ENCODE measurements around the gene SERPINI1. TPM values are rescaled to one million over a fixed set of nuclear protein-coding genes. Genes with fewer than 3 reads are reported as not detected.

Gene SERPINI1
- total and polyA plus RNA-seq, 4 donors, result 29.6 to 127 (median 74.9) TPM

DNA sequence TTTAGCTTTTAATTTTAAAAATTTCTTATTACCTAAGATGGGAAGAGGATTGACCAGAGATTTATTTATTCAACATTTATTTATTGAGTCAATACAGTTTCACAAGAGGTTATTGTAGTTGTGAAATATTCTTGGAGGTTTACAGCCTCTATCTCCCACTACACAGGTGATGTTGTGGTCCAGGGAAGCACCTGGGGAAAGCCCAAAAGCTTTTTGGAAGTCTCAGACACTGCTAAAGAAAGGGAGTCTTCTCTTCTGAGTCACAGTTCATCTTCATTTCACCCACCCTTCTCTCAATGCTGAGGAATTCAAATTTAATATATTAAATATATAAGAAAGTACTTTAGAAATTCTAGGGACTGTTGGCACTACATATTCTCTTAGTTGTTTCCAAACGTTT is 41.8 kb downstream of the SERPINI1 start:
- DNase-seq (ENCODE audit: low read depth in 4 of 6, low spot score in 6 of 6), result no peak
- 67% methylated on average over 1 of the region's 1 CpG for WGBS (ENCODE audit: insufficient coverage)
- Histone ChIP-seq H3K9me3 (ENCODE audit: control insufficient read depth, insufficient read depth, low read length) (no peaks in the 10 kb centered on the region), H3K4me3 (ENCODE audit: low read depth, low read length) (no peak overlapping the region), H3K27me3 (ENCODE audit: control insufficient read depth, insufficient read depth, low read length) (peaks cover 2% of the 10 kb centered on the region), H3K27ac (ENCODE audit: low read depth, low read length) (no peak overlapping the region), H3K4me1 (ENCODE audit: control insufficient read depth, insufficient read depth, low read length) (no peaks in the 10 kb centered on the region), H3K36me3 (ENCODE audit: control insufficient read depth, insufficient read depth, low read length) (no peaks in the 10 kb centered on the region)

- peak; percentile 24 to 78 (median 49) for DNase-seq (ENCODE audit: low read depth in 4 of 6, low spot score in 6 of 6)
- WGBS (ENCODE audit: insufficient coverage), result 40% methylated on average over 1 of the region's 2 CpGs
- H3K9me3 ChIP-seq (ENCODE audit: control insufficient read depth, insufficient read depth, low read length), result no peaks in the 10 kb centered on the region
- no peak overlapping the region for H3K27ac ChIP-seq (ENCODE audit: low read depth, low read length)
- H3K4me3 ChIP-seq (ENCODE audit: low read depth, low read length), result no peak overlapping the region
- no peaks in the 10 kb centered on the region for H3K36me3 ChIP-seq (ENCODE audit: control insufficient read depth, insufficient read depth, low read length)
- no peaks in the 10 kb centered on the region for H3K4me1 ChIP-seq (ENCODE audit: control insufficient read depth, insufficient read depth, low read length)
- no peaks in the 10 kb centered on the region for H3K27me3 ChIP-seq (ENCODE audit: control insufficient read depth, insufficient read depth, low read length)
These were observed 44.8 kb downstream of the SERPINI1 start for GRCh38 chr3:167780214-167780883.

- H3K4me1 ChIP-seq (ENCODE audit: control insufficient read depth, insufficient read depth, low read length), result no peaks in the 10 kb centered on the region
- H3K9me3 ChIP-seq (ENCODE audit: control insufficient read depth, insufficient read depth, low read length), result no peaks in the 10 kb centered on the region
- H3K4me3 ChIP-seq (ENCODE audit: low read depth, low read length), result no peak overlapping the region
- H3K27me3 ChIP-seq (ENCODE audit: control insufficient read depth, insufficient read depth, low read length), result no peaks in the 10 kb centered on the region
- WGBS (ENCODE audit: insufficient coverage), result 67% methylated on average over 1 of the region's 1 CpG
- H3K27ac ChIP-seq (ENCODE audit: low read depth, low read length), result no peak overlapping the region
- H3K36me3 ChIP-seq (ENCODE audit: control insufficient read depth, insufficient read depth, low read length), result no peaks in the 10 kb centered on the region
- DNase-seq (ENCODE audit: low read depth in 4 of 6, low spot score in 6 of 6), result peak in 5 of 6 donors; percentile 31 to 79 (median 60)
These were observed 48.3 kb downstream of the SERPINI1 start for GRCh38 chr3:167783781-167784180.

DNA sequence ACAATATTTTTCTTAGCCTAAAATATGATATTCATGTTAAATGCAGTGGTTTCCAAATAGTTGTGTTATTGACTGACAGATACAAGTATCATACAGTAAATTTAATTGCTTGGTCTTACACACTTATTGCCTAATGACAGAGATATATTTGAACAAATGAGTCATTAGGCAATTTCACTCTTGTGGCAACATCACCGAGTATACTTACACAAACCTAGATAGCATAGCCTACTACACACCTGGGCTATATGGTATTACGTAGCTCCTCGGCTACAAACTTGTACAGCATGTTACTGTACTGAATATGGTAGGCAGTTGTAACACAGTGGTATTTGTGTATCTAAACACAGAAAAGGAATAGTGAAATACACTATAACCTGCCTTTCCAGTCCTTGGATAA is 50.3 kb downstream of the SERPINI1 start:
- Histone ChIP-seq H3K4me1 (ENCODE audit: control insufficient read depth, insufficient read depth, low read length) (no peaks in the 10 kb centered on the region), H3K27ac (ENCODE audit: low read depth, low read length) (no peak overlapping the region), H3K4me3 (ENCODE audit: low read depth, low read length) (no peak overlapping the region), H3K27me3 (ENCODE audit: control insufficient read depth, insufficient read depth, low read length) (no peaks in the 10 kb centered on the region), H3K9me3 (ENCODE audit: control insufficient read depth, insufficient read depth, low read length) (no peaks in the 10 kb centered on the region), H3K36me3 (ENCODE audit: control insufficient read depth, insufficient read depth, low read length) (no peaks in the 10 kb centered on the region)
- no peak for DNase-seq (ENCODE audit: low read depth in 4 of 6, low spot score in 6 of 6)
- no CpG with 5 or more reads among the region's 3 CpGs for WGBS (ENCODE audit: insufficient coverage)

GRCh38 chr3:167787440-167787839 is 51.9 kb downstream of the SERPINI1 start:
- 0% methylated on average over 1 of the region's 4 CpGs for WGBS (ENCODE audit: insufficient coverage)
- no peak overlapping the region for H3K27ac ChIP-seq (ENCODE audit: low read depth, low read length)

DNA sequence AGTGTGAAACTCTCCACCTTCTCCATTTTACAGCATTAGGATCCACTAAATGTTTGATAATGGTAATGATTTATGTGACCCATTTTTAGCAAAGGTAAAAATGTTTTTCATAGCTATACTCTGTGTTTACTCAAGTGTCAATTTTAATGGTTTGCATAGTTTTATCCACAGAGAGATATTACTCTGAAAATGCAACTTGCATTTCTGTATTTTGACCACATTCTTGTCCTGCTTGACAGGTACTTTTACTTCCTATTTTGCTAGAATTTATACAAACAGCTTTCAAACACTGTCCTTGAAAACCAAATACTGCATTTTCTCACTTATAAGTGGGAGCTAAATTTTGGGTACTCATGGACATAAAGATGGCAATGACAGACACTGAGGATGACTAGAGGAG is 62.9 kb downstream of the SERPINI1 start:
- no peaks in the 10 kb centered on the region for H3K36me3 ChIP-seq (ENCODE audit: control insufficient read depth, insufficient read depth, low read length)
- H3K9me3 ChIP-seq (ENCODE audit: control insufficient read depth, insufficient read depth, low read length), result peaks cover 1% of the 10 kb centered on the region
- no peak overlapping the region for H3K27ac ChIP-seq (ENCODE audit: low read depth, low read length)
- no peak overlapping the region for H3K4me3 ChIP-seq (ENCODE audit: low read depth, low read length)
- no peak for DNase-seq (ENCODE audit: low read depth in 4 of 6, low spot score in 6 of 6)
- H3K27me3 ChIP-seq (ENCODE audit: control insufficient read depth, insufficient read depth, low read length), result no peaks in the 10 kb centered on the region
- no peaks in the 10 kb centered on the region for H3K4me1 ChIP-seq (ENCODE audit: control insufficient read depth, insufficient read depth, low read length)

More at GRCh38 chr3:167787440-167787839, 51.9 kb downstream of the SERPINI1 start:
- DNase-seq (ENCODE audit: low read depth in 4 of 6, low spot score in 6 of 6), result peak in 2 of 6 donors; percentile 8 to 9
- H3K4me1 ChIP-seq (ENCODE audit: control insufficient read depth, insufficient read depth, low read length), result no peaks in the 10 kb centered on the region
- no peaks in the 10 kb centered on the region for H3K36me3 ChIP-seq (ENCODE audit: control insufficient read depth, insufficient read depth, low read length)
- H3K9me3 ChIP-seq (ENCODE audit: control insufficient read depth, insufficient read depth, low read length), result no peaks in the 10 kb centered on the region
- H3K27me3 ChIP-seq (ENCODE audit: control insufficient read depth, insufficient read depth, low read length), result no peaks in the 10 kb centered on the region
- H3K4me3 ChIP-seq (ENCODE audit: low read depth, low read length), result no peak overlapping the region

DNA sequence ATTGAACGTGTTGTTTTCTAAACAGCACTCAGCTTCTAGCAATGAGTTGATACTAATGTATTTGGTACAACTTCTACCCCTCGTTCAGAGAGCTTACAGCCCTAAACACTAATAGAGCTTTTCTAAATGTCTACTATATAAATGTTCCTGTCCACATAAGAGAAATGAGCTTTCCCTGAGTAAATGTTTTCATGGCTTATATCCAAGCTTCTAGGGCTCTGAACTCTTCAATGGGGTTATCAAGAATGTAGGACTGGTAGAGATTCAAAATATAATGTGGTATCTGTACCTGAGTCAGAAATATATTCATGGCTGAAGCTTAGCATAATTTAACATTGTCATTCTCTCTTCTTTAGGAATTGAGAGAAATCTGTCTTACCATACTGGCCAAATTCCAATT is 73.4 kb downstream of the SERPINI1 start:
- Histone ChIP-seq H3K4me1 (ENCODE audit: control insufficient read depth, insufficient read depth, low read length) (peaks cover 3% of the 10 kb centered on the region), H3K27me3 (ENCODE audit: control insufficient read depth, insufficient read depth, low read length) (peaks cover 2% of the 10 kb centered on the region), H3K9me3 (ENCODE audit: control insufficient read depth, insufficient read depth, low read length) (no peaks in the 10 kb centered on the region), H3K36me3 (ENCODE audit: control insufficient read depth, insufficient read depth, low read length) (no peaks in the 10 kb centered on the region), H3K4me3 (ENCODE audit: low read depth, low read length) (no peak overlapping the region), H3K27ac (ENCODE audit: low read depth, low read length) (no peak overlapping the region)
- WGBS (ENCODE audit: insufficient coverage), result no CpG with 5 or more reads among the region's 2 CpGs
- DNase-seq (ENCODE audit: low read depth in 4 of 6, low spot score in 6 of 6), result peak in 1 of 6 donors; percentile 28

DNA sequence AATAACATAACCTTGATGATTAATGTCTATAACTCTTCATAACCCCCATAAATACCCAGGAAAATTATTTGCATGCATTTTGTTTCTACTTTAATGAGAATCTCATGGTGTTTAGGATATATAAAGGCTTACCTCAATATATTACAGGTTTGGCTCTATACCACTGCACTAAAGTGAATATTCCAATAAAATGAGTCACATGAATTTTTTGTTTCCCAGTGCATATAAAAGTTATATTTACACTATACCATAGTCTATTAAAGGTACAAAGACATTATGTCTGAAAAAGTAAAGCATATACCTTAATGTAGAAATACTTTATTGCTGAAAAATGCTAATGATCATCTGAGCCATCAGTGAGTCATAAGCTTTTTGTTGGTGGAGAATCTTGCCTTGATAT is 74.7 kb downstream of the SERPINI1 start:
- H3K27me3 ChIP-seq (ENCODE audit: control insufficient read depth, insufficient read depth, low read length), result peaks cover 2% of the 10 kb centered on the region
- DNase-seq (ENCODE audit: low read depth in 4 of 6, low spot score in 6 of 6), result no peak
- H3K27ac ChIP-seq (ENCODE audit: low read depth, low read length), result no peak overlapping the region
- H3K36me3 ChIP-seq (ENCODE audit: control insufficient read depth, insufficient read depth, low read length), result no peaks in the 10 kb centered on the region
- no peak overlapping the region for H3K4me3 ChIP-seq (ENCODE audit: low read depth, low read length)
- peaks cover 4% of the 10 kb centered on the region for H3K4me1 ChIP-seq (ENCODE audit: control insufficient read depth, insufficient read depth, low read length)
- H3K9me3 ChIP-seq (ENCODE audit: control insufficient read depth, insufficient read depth, low read length), result no peaks in the 10 kb centered on the region

- Histone ChIP-seq H3K4me1 (ENCODE audit: control insufficient read depth, insufficient read depth, low read length) (peaks cover 8% of the 10 kb centered on the region), H3K9me3 (ENCODE audit: control insufficient read depth, insufficient read depth, low read length) (no peaks in the 10 kb centered on the region), H3K27me3 (ENCODE audit: control insufficient read depth, insufficient read depth, low read length) (peaks cover 2% of the 10 kb centered on the region), H3K36me3 (ENCODE audit: control insufficient read depth, insufficient read depth, low read length) (no peaks in the 10 kb centered on the region), H3K27ac (ENCODE audit: low read depth, low read length) (no peak overlapping the region), H3K4me3 (ENCODE audit: low read depth, low read length) (no peak overlapping the region)
- peak in 1 of 6 donors; percentile 18 for DNase-seq (ENCODE audit: low read depth in 4 of 6, low spot score in 6 of 6)
These were observed 75.5 kb downstream of the SERPINI1 start for GRCh38 chr3:167811031-167811430.
